OCI-LY7 (cell line): ENCODE measurements around the gene CCBE1. TPM values are rescaled to one million over a fixed set of nuclear protein-coding genes. Genes with fewer than 3 reads are reported as not detected.

Experiments used
- BruUV-seq: library from RNA; stranded (reverse); fragments of 400-500 nt; replicated peaks from 2 replicates; lab custom pipeline; 2021; lab: Mats Ljungman, UMichigan
- CTCF ChIA-PET: fragments of 300-600 bp; sonication (Branson Sonifier 250); formaldehyde crosslinking; loops from one replicate; lab custom pipeline; 2022; ENCODE audit warnings: antibody characterized with exemption; ENCODE audit not compliant: unreplicated experiment; lab: Charles Lee
- POLR2A ChIA-PET: fragments of 300-600 bp; sonication (Branson Sonifier 250); formaldehyde crosslinking; loops from one replicate; lab custom pipeline; 2022; ENCODE audit warnings: antibody characterized with exemption; lab: Charles Lee
- DNase-seq: peaks from one replicate; pipeline ENCODE4 v3.0.0-alpha.2; 2015; ENCODE audit warnings: low spot score
- H2AFZ ChIP-seq: fragments of 200-600 bp; sonication (generic), shearing (Covaris generic); 2 replicates; pipeline ENCODE4 v1.6.1; 2014; ENCODE audit warnings: mild to moderate bottlenecking, antibody characterized with exemption, low read length, moderate library complexity
- H3K27ac ChIP-seq: fragments of 200-600 bp; sonication (generic); 2 replicates; pipeline ENCODE4 v1.5.1; 2014; ENCODE audit warnings: mixed run types, low read depth, mild to moderate bottlenecking, moderate library complexity, low read length, inconsistent platforms; ENCODE audit not compliant: poor library complexity, severe bottlenecking
- H3K36me3 ChIP-seq: fragments of 200-600 bp; sonication (generic); 2 replicates; pipeline ENCODE4 v1.6.1; 2014; ENCODE audit warnings: mild to moderate bottlenecking, antibody characterized with exemption, low read length, moderate library complexity, mixed read lengths; ENCODE audit not compliant: insufficient read depth
- H3K4me1 ChIP-seq: fragments of 200-600 bp; sonication (generic); 2 replicates; pipeline ENCODE4 v1.5.1; 2014; ENCODE audit warnings: mild to moderate bottlenecking, low read length; ENCODE audit not compliant: insufficient read depth, poor library complexity, severe bottlenecking
- H3K4me2 ChIP-seq: fragments of 200-600 bp; sonication (generic); 2 replicates; pipeline ENCODE4 v1.6.1; 2014; ENCODE audit warnings: mild to moderate bottlenecking, low read length
- H3K4me3 ChIP-seq: fragments of 200-600 bp; sonication (generic); 2 replicates; pipeline ENCODE4 v1.5.1; 2014; ENCODE audit warnings: mild to moderate bottlenecking, low read depth, low read length; ENCODE audit not compliant: poor library complexity, severe bottlenecking
- H3K79me2 ChIP-seq: fragments of 200-600 bp; sonication (generic); 2 replicates; pipeline ENCODE4 v1.6.1; 2016; ENCODE audit warnings: low read depth, mild to moderate bottlenecking, low read length, moderate library complexity, mixed read lengths; ENCODE audit not compliant: insufficient read depth
- H3K9me2 ChIP-seq: fragments of 200-600 bp; sonication (generic); 2 replicates; pipeline ENCODE4 v1.6.1; 2016; ENCODE audit warnings: mild to moderate bottlenecking, low read length, mixed read lengths; ENCODE audit not compliant: insufficient read depth
- H3K9me3 ChIP-seq: fragments of 200-600 bp; sonication (generic); 2 replicates; pipeline ENCODE4 v1.6.1; 2014; ENCODE audit warnings: mild to moderate bottlenecking, mixed run types, low read length, mixed read lengths
- H4K20me1 ChIP-seq: fragments of 200-600 bp; sonication (generic); 2 replicates; pipeline ENCODE4 v1.6.1; 2014; ENCODE audit warnings: mild to moderate bottlenecking, antibody characterized with exemption, low read length, moderate library complexity, mixed read lengths; ENCODE audit not compliant: insufficient read depth
- EZH2phosphoT487 ChIP-seq: fragments of 200-600 bp; sonication (generic); IDR thresholded peaks from 2 replicates; pipeline ENCODE4 v1.6.1; 2018; ENCODE audit warnings: low read depth, borderline replicate concordance, mild to moderate bottlenecking, mixed run types, antibody characterized with exemption, low read length, moderate library complexity, mixed read lengths
- intact Hi-C: fragments of 100-400 bp; cut with micrococcal nuclease; formaldehyde crosslinking; loops from one replicate; pipeline ENCODE4 v1.10.0; 2022; ENCODE audit not compliant: unreplicated experiment
- total RNA-seq, 2 experiments: library from RNA; depleted of rRNA in 1 of 2; stranded (reverse); fragments of >200 nt in 1 of 2; shearing (Covaris generic) in 1 of 2; gene quantifications; 2 replicates each; pipeline ENCODE4 v1.2.3, GENCODE V29; 2014 to 2022
- TF ChIP-seq, protein P1 (sequence below): fragments of 200-600 bp; sonication (generic); conservative IDR thresholded peaks from 2 replicates; pipeline ENCODE4 v1.5.1; 2014; ENCODE audit warnings: mild to moderate bottlenecking, antibody characterized with exemption, low read length, moderate library complexity, mixed read lengths

Gene CCBE1
- total RNA-seq, 2 experiments from 2014 or later: 0.16 to 0.70 TPM

DNA sequence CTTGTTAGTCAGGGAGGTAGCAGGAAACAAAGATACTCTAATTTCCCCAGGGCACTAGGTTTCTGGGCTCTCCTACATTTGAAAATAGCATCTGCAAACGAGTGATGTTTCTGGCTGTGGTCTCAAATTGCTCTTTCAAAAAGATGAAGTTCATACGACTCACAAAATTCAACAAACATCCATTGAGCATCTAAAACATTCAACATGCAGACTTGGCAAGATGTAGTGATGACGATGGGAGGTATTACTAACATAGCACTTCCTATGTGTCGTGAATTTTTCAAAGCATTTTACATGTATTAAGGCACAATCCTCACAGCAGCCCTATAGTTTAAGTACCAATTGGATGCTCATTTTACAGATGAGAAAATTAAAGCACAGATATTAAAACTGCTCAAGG, 5.2 kb downstream of the CCBE1 start:
- no TSS peak for BruUV-seq

DNA sequence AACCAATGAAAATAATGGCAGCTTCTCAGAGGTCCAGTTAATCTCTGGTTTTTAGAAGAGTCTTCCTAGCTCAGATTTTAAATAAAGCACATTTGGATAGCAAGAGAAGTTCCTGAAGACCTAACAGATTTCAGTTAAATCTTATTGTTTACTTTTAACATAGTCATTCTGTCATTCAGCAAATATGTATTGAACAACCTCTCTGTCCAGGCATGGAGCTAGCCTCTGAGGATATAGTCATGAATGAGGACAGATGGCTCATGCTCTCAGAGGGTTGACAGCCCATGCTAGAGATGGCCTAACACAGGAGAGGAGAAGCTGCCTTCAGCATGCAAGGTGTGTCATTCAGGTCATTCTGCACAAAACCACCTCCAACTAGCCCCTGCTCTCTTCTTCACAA, 6.2 kb downstream of the CCBE1 start:
- H3K9me2 ChIP-seq: no peaks in the 10 kb centered on the region
- BruUV-seq: no TSS peak
- ChIA-PET POLR2A (no interaction called here), CTCF (no interaction called here)
- H4K20me1 ChIP-seq: no peaks in the 10 kb centered on the region
- no peak overlapping the region for H3K4me3 ChIP-seq
- TF ChIP-seq, protein P1, sequence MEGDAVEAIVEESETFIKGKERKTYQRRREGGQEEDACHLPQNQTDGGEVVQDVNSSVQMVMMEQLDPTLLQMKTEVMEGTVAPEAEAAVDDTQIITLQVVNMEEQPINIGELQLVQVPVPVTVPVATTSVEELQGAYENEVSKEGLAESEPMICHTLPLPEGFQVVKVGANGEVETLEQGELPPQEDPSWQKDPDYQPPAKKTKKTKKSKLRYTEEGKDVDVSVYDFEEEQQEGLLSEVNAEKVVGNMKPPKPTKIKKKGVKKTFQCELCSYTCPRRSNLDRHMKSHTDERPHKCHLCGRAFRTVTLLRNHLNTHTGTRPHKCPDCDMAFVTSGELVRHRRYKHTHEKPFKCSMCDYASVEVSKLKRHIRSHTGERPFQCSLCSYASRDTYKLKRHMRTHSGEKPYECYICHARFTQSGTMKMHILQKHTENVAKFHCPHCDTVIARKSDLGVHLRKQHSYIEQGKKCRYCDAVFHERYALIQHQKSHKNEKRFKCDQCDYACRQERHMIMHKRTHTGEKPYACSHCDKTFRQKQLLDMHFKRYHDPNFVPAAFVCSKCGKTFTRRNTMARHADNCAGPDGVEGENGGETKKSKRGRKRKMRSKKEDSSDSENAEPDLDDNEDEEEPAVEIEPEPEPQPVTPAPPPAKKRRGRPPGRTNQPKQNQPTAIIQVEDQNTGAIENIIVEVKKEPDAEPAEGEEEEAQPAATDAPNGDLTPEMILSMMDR: no peak
- TF ChIP-seq EZH2phosphoT487: no peak
- no peaks in the 10 kb centered on the region for H3K79me2 ChIP-seq
- no peak overlapping the region for H3K27ac ChIP-seq
- no peaks in the 10 kb centered on the region for H3K9me3 ChIP-seq
- H3K4me1 ChIP-seq: no peaks in the 10 kb centered on the region
- DNase-seq: no peak
- H3K4me2 ChIP-seq: no peak overlapping the region
- intact Hi-C loops: no loop called here
- H3K36me3 ChIP-seq: no peaks in the 10 kb centered on the region
- no peak overlapping the region for H2AFZ ChIP-seq

More for the DNA sequence above, 5.2 kb downstream of the CCBE1 start:
- H4K20me1 ChIP-seq: no peaks in the 10 kb centered on the region
- H3K4me2 ChIP-seq: no peak overlapping the region
- H3K9me3 ChIP-seq: no peaks in the 10 kb centered on the region
- H3K4me1 ChIP-seq: no peaks in the 10 kb centered on the region
- TF ChIP-seq, protein P1: no peak
- no peak for TF ChIP-seq EZH2phosphoT487
- DNase-seq: no peak
- no peaks in the 10 kb centered on the region for H3K79me2 ChIP-seq
- H3K4me3 ChIP-seq: no peak overlapping the region
- no peak overlapping the region for H3K27ac ChIP-seq
- POLR2A ChIA-PET: no interaction called here
- no peaks in the 10 kb centered on the region for H3K36me3 ChIP-seq
- no peak overlapping the region for H2AFZ ChIP-seq
- intact Hi-C loops: no loop called here
- no peaks in the 10 kb centered on the region for H3K9me2 ChIP-seq
- CTCF ChIA-PET: no interaction called here

DNA sequence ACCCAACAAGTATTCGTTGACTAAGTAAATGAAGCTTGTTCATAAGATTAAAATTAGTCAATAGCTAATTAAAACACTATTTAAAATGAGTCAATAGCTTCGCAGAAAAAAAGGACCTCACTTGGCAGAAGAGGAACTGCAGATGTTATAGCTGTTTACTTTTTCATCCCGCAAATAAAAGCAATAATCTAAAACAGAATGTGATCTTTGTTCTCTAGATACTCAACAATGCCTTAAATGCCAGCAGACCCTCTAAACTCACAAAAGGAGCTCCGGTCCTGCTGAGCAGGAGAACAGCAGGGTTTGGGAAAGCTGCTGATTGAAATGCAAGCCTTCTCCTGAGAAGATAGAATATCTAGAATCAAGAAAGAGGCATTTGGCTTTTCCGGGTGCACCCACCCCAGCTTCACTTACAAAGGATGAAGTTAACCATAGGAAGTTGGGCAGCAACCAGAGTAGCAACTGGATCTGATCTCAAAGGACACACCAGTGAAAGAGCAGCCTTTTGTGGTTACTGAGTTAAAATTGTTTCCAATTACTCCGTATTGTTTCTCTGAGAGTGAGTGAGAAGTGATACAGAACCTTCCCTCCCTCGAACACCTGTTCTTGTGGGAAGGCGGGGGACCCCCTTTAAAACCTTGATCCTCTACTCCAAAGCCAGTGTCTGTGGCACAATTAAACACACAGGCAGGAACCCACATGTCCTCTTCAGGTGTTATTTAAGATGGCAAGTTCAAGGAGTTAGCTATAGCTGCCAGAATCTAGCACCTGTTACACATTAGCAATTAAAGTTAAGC, 6.8 kb downstream of the CCBE1 start:
- no peak overlapping the region for H2AFZ ChIP-seq
- no peaks in the 10 kb centered on the region for H4K20me1 ChIP-seq
- no peak for TF ChIP-seq EZH2phosphoT487
- TF ChIP-seq, protein P1: no peak
- H3K9me2 ChIP-seq: no peaks in the 10 kb centered on the region
- H3K79me2 ChIP-seq: no peaks in the 10 kb centered on the region
- H3K27ac ChIP-seq: no peak overlapping the region
- intact Hi-C loops: no loop called here
- H3K4me2 ChIP-seq: no peak overlapping the region
- DNase-seq: no peak
- H3K4me1 ChIP-seq: no peaks in the 10 kb centered on the region
- CTCF ChIA-PET: no interaction called here
- no peaks in the 10 kb centered on the region for H3K36me3 ChIP-seq
- no peaks in the 10 kb centered on the region for H3K9me3 ChIP-seq
- H3K4me3 ChIP-seq: no peak overlapping the region
- POLR2A ChIA-PET: interaction anchor here (0.6 kb wide), 1 partner anchor 307 kb away, joined by 4 read pairs; no protein-coding TSS in a partner anchor
- no TSS peak for BruUV-seq
